DOHH2 (cell line): ENCODE data around the gene FBXW5.

ENCODE experiments used
- H3F3A ChIP-seq: fragments of 200-600 bp; sonication (generic), shearing (Covaris generic); 2 replicates; pipeline ENCODE4 v1.6.0; 2016; ENCODE audit warnings: antibody characterized with exemption, mild to moderate bottlenecking; ENCODE audit not compliant: control insufficient read depth, insufficient read depth
- H3K27ac ChIP-seq: fragments of 200-600 bp; sonication (generic); 2 replicates; pipeline ENCODE4 v1.5.1; 2014; ENCODE audit warnings: low read depth, mild to moderate bottlenecking, low read length, moderate library complexity
- H3K27me3 ChIP-seq: fragments of 200-600 bp; sonication (generic); 2 replicates; pipeline ENCODE4 v1.6.1; 2014; ENCODE audit warnings: mild to moderate bottlenecking, low read length, mixed read lengths; ENCODE audit not compliant: control insufficient read depth
- H3K36me3 ChIP-seq: fragments of 200-600 bp; sonication (generic); 2 replicates; pipeline ENCODE4 v1.6.1; 2014; ENCODE audit warnings: mild to moderate bottlenecking, low read length, moderate library complexity, mixed read lengths; ENCODE audit not compliant: control insufficient read depth
- H3K4me1 ChIP-seq: fragments of 200-600 bp; sonication (generic); 2 replicates; pipeline ENCODE4 v1.6.1; 2014; ENCODE audit warnings: mild to moderate bottlenecking, low read length, mixed read lengths; ENCODE audit not compliant: control insufficient read depth
- H3K4me2 ChIP-seq: fragments of 200-600 bp; sonication (generic); 2 replicates; pipeline ENCODE4 v1.6.0; 2014; ENCODE audit warnings: mild to moderate bottlenecking, low read length, moderate library complexity
- H3K4me3 ChIP-seq: fragments of 200-600 bp; sonication (generic); 2 replicates; pipeline ENCODE4 v1.5.1; 2014; ENCODE audit warnings: mild to moderate bottlenecking, low read length, mixed read lengths
- H3K79me2 ChIP-seq: fragments of 200-600 bp; sonication (generic); 2 replicates; pipeline ENCODE4 v1.6.1; 2014; ENCODE audit warnings: mild to moderate bottlenecking, low read length, mixed read lengths; ENCODE audit not compliant: control insufficient read depth
- H3K9me2 ChIP-seq: fragments of 200-600 bp; sonication (generic); replicated peaks from 2 replicates; pipeline ENCODE4 v1.6.1; 2014; ENCODE audit warnings: mild to moderate bottlenecking, low read length, mixed read lengths; ENCODE audit not compliant: control insufficient read depth
- H3K9me3 ChIP-seq: fragments of 200-600 bp; sonication (generic); 2 replicates; pipeline ENCODE4 v1.6.1; 2014; ENCODE audit warnings: antibody characterized with exemption, low read length, mixed read lengths; ENCODE audit not compliant: control insufficient read depth, insufficient read depth
- H4K20me1 ChIP-seq: fragments of 200-600 bp; sonication (generic); 2 replicates; pipeline ENCODE4 v1.6.0; 2014; ENCODE audit warnings: low read depth, mild to moderate bottlenecking, antibody characterized with exemption, low read length, moderate library complexity; ENCODE audit not compliant: control insufficient read depth, insufficient read depth
- CTCF ChIP-seq: fragments of 200-600 bp; sonication (generic); IDR thresholded peaks from one replicate; pipeline ENCODE4 v1.5.1; 2014; ENCODE audit warnings: antibody characterized with exemption, mild to moderate bottlenecking, low read depth, low read length; ENCODE audit not compliant: poor library complexity, severe bottlenecking
- EZH2phosphoT487 ChIP-seq: fragments of 200-600 bp; sonication (generic); IDR thresholded peaks from 2 replicates; pipeline ENCODE4 v1.6.1; 2017; ENCODE audit warnings: borderline replicate concordance, mild to moderate bottlenecking, antibody characterized with exemption, low read length, moderate library complexity, mixed read lengths

Gene FBXW5

DNA sequence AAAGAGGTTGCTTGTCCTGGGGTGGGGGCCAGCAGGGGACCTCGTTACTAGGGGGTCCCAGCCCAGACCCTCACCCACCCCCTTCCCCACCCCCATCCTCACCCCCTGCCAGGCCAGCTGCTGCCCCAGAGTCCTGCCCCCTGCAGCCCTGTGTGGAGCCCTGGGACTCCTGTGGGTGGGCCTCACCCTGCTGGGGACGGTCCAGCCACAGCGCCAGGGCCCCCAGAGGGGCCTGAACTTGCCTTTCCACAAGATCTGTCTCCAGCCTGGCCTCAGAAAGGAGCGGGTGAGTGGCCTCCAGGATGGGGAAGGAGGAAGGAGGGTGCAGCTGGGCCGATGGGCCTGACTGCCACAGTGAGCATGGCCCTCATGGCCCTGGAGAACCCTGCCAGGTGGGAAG lies 25.2 kb upstream of the FBXW5 start:
- H3K9me2 ChIP-seq, result no peaks in the 10 kb centered on the region
- H3K27ac ChIP-seq, result no peak overlapping the region
- peaks cover 14% of the 10 kb centered on the region for H3K4me1 ChIP-seq
- no peak overlapping the region for H3K4me2 ChIP-seq
- no peak overlapping the region for H3K4me3 ChIP-seq
- H4K20me1 ChIP-seq, result no peaks in the 10 kb centered on the region
- no peaks in the 10 kb centered on the region for H3F3A ChIP-seq
- H3K79me2 ChIP-seq, result no peaks in the 10 kb centered on the region
- no peaks in the 10 kb centered on the region for H3K27me3 ChIP-seq
- H3K9me3 ChIP-seq, result no peaks in the 10 kb centered on the region
- no peak for TF ChIP-seq CTCF
- TF ChIP-seq EZH2phosphoT487, result no peak
- H3K36me3 ChIP-seq, result no peaks in the 10 kb centered on the region

DNA sequence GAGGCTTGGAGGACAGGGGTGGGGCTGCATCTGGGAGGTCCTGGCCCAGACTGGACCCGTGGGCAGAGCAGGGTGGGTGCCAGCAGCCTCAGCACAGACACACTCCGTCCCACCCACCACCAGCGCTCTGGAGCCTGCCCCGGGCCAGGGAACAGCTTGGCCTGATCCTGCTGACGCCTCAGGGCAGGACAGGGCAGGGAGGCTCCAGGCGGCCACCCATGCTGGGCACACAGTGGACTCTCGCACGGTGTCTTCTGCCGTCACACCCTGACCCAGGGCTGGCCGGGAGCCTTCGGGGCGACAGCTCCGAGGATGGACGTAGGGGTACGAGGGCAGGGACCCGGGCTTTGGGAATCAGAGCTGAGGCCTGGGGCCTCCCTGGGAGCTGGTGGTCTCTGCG lies 24.6 kb upstream of the FBXW5 start:
- Histone ChIP-seq H3K36me3 (no peaks in the 10 kb centered on the region), H3K9me3 (no peaks in the 10 kb centered on the region), H3K27ac (no peak overlapping the region), H3F3A (no peaks in the 10 kb centered on the region), H4K20me1 (no peaks in the 10 kb centered on the region), H3K4me3 (no peak overlapping the region), H3K27me3 (no peaks in the 10 kb centered on the region), H3K4me2 (no peak overlapping the region), H3K9me2 (no peaks in the 10 kb centered on the region), H3K79me2 (no peaks in the 10 kb centered on the region), H3K4me1 (peaks cover 14% of the 10 kb centered on the region)
- TF ChIP-seq EZH2phosphoT487 (no peak), CTCF (no peak)

DNA sequence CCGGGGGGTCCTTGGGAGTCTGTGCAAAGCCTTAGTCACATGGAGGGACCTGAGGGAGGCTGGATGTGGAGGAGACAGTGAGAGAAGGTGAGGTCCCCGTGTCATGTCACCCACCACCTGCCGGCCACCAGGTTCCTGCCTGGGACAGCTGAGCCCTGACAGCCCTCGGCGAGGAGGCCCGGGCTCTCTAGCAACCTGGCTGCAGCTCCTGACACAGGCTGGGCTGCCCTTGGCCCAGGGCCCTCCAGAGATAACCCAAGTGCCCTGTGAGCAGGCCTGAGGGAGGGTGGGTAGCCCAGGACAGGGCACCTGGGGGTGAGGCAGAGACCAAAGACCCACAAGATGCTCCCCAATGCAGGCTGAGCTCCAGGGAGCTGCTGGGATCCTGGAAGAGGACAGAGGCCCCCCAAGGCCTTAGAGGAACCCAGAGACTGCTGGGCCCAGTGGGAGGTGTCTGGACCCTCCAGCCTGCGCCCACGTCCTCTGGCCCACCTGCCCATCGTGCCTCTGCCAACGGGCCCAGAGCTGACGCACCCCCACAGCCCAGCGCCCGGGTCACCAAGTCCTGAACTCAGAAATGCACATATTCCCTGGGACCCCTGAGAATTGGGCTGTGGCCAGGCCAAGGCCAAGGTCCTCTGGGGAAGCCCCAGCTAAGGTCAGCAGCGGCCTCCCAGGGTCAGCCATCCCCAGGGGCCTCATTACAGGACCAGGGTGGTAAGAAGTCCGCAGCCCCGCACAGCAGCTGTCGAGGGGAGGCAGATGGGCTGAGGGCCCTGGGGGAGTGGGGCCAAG lies 24.0 kb upstream of the FBXW5 start:
- H4K20me1 ChIP-seq, result no peaks in the 10 kb centered on the region
- no peaks in the 10 kb centered on the region for H3K79me2 ChIP-seq
- TF ChIP-seq CTCF (no peak), EZH2phosphoT487 (no peak)
- no peaks in the 10 kb centered on the region for H3K36me3 ChIP-seq
- peaks cover 14% of the 10 kb centered on the region for H3K4me1 ChIP-seq
- H3K4me2 ChIP-seq, result no peak overlapping the region
- no peaks in the 10 kb centered on the region for H3K9me3 ChIP-seq
- no peak overlapping the region for H3K4me3 ChIP-seq
- H3K27me3 ChIP-seq, result no peaks in the 10 kb centered on the region
- H3F3A ChIP-seq, result no peaks in the 10 kb centered on the region
- no peak overlapping the region for H3K27ac ChIP-seq
- no peaks in the 10 kb centered on the region for H3K9me2 ChIP-seq
